Liver (tissue), 3 donors: ENCODE results near the gene CDH4.

Experiments
- GABPA ChIP-seq, 2 donors: IDR thresholded peaks in 1 of 2; conservative IDR thresholded peaks in 1 of 2; 2 replicates each; pipeline ENCODE4 v1.6.1; 2016; ENCODE audit warnings: antibody characterized with exemption in 2 of 2, mild to moderate bottlenecking in 1 of 2, moderate library complexity in 1 of 2
- HNF4G ChIP-seq: IDR thresholded peaks from 2 replicates; pipeline ENCODE4 v1.6.1; 2016; ENCODE audit warnings: antibody characterized with exemption
- RXRA ChIP-seq, 2 donors: IDR thresholded peaks; 2 replicates each; pipeline ENCODE4 v1.6.1; 2017 to 2018; ENCODE audit warnings: antibody characterized with exemption in 2 of 2, mild to moderate bottlenecking in 1 of 2
- TF ChIP-seq, protein P1 (sequence below): fragments of 150-350 bp; IDR thresholded peaks from 2 replicates; pipeline ENCODE4 v1.5.1; 2017; ENCODE audit warnings: improper control_type of control experiment, low read depth, low read length; ENCODE audit not compliant: missing input control
- donor health status: healthy.
- donor health status: healthy.

DNA sequence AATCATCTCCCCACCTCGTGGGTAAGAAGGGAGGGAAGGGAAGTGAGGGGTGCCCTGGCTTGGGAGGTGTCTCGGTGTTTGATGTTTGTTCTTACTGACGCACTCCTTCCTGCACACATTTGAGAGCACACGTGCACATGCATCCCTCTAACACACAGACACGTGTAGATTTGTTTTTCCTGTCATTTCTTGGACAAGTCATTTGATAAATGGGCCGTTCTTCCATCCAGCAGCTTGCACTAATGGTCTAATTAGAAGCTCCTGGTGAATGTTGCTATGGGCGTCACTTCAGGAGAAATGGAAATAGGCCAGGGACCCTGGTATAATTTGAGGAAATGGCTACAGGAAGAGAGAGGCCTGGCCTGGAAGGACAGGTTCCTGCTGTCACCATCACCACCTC lies 352.5 kb downstream of the CDH4 start:
- no peak for TF ChIP-seq HNF4G
- TF ChIP-seq, protein P1, sequence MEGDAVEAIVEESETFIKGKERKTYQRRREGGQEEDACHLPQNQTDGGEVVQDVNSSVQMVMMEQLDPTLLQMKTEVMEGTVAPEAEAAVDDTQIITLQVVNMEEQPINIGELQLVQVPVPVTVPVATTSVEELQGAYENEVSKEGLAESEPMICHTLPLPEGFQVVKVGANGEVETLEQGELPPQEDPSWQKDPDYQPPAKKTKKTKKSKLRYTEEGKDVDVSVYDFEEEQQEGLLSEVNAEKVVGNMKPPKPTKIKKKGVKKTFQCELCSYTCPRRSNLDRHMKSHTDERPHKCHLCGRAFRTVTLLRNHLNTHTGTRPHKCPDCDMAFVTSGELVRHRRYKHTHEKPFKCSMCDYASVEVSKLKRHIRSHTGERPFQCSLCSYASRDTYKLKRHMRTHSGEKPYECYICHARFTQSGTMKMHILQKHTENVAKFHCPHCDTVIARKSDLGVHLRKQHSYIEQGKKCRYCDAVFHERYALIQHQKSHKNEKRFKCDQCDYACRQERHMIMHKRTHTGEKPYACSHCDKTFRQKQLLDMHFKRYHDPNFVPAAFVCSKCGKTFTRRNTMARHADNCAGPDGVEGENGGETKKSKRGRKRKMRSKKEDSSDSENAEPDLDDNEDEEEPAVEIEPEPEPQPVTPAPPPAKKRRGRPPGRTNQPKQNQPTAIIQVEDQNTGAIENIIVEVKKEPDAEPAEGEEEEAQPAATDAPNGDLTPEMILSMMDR, result no peak
- TF ChIP-seq GABPA (IDR thresholded peaks at IDR 0.05 in 1 of 2, conservative IDR thresholded peaks at IDR 0.05 in 1 of 2), result no peak
- no peak for TF ChIP-seq RXRA (IDR thresholded peaks at IDR 0.05)
